NCI-H2227 (cell line): ENCODE data around the gene WDR82.

Experiments
- DNase-seq: peaks from one replicate; lab custom pipeline; 2025; ENCODE audit not compliant: unreplicated experiment; lab: John Stamatoyannopoulos, UW

WDR82 gene

GRCh38 chr3:52238761-52239701, 39.4 kb downstream of the WDR82 start, which contains the start of gene TWF2:
TWF2 (minus strand) TSS chr3:52239158; CDS start chr3:52239016, 142 bp downstream.
- DNase-seq, result peak; percentile 80

DNA sequence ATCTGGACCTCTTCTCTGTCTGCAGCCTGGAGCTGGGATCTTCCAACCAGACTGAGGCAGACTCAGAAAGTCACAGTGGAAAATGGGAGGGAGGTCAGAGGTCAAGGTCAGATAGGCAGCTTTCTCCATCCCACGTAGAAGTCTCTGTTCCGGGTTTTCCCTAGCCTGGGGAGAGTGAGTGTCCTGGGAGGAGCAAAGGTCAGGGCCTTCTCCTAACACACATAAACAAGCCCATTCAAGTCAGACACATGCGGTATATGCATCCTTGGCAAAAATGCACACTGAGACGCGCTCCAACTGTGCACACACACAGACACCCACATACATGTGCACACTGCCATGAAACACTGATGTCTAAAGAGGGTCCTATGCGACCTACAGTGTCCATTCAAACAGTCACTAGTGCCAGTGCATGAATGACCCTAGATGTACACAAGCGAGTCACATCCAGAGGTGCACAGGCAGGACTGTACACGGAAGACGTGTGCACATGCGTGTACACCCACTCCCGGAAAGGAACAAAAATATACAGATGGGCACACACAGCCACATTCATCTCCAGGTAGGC, 40.2 kb downstream of the WDR82 start:
- DNase-seq, result no peak

GRCh38 chr3:52237657-52238172, 40.7 kb downstream of the WDR82 start:
- no peak for DNase-seq

DNA sequence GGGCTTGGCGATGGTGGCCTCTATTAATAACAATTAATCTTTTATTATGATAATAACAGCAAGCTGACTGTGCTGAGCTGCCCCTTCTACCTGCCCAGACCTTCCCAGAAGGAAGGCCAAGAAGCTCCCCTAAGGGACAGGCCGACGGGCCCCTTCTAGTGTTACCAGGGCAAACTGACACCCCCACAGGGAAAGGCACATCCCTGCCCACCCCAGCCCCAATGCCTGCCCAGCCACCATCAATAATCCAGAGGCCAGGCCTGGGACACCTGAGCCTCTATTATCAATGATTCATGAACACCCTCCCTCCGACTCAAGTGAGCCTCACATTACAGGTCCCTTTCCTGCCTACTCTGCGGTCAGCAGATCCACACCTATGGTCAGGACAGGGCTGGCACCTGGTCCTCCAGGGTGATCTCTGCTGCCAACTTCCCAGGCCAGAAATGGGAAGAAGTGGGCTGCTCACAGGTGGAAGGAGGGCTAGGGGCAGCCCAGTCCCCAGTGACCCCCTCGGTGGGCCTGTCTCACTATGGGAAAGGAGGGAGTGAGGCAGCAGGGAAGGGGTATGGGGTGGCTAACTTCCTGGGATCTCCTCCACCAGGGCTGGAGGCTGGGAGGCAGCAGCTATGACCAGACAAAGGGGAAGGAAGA, 41.3 kb downstream of the WDR82 start:
- DNase-seq, result no peak

- no peak for DNase-seq
These were observed 42.0 kb downstream of the WDR82 start for GRCh38 chr3:52236424-52236886.

DNA sequence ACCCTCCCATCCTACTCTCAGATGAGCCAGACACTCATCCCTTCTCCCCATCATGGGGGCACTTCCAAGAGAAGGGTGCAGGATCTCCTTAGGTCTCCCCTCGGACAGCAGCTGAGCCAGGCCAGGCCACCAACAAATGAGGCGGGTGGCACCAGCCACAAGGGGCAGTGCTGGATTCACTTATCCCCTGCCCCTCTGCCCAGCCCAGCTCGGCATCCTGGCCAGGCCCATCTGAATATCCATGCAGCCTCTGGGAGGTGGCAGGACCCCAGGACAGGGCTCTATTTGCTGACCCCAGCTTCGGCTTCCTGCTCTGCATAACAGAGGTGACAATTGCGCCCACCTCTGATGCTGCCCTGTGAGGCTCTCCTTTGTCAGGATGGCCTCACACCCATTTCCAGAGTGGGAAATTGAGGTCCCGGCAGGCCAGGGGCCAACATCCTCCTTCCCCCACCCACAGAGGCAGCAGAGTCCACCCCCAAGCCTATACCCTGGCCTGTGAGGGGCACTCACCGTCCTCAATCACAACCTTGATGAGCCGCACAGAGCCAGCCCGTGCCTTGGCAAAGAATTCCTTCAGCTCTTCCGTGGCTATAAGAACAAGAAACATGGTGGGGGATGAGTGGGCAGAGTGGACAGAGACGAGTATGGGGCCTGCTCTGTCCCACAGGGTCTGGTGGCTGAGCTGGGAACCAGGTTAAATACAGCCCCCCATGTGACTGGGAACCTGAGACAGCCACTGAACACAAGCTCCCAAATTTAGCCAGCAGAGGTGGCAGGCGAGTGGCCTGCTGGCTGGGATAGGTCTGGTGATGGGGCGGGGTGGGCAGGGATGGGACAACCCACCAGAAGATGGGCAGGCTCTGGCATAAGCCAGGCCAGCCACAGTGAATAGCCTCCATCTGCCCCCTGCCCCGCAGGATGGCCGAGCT, 43.7 kb downstream of the WDR82 start:
- no peak for DNase-seq

DNA sequence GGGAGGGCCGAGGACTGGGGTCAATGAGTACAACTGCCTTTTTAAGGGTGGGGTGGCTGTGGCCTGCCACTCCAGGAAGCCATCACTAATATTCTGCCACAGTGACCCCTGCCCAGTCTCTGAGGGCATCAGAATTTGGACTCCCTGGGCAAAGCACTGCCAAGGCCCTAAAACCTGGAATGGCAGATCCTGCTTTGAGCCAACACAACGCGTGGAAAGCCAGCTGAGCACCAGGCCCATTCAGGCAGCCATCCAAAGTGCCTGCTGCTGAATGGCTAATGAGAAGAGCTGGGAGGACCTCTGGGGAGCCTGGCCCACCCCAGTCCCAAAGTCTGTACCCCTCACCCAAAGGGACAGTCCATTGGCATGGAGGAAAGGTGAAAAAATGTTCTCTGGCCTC, 44.5 kb downstream of the WDR82 start:
- DNase-seq, result no peak

DNA sequence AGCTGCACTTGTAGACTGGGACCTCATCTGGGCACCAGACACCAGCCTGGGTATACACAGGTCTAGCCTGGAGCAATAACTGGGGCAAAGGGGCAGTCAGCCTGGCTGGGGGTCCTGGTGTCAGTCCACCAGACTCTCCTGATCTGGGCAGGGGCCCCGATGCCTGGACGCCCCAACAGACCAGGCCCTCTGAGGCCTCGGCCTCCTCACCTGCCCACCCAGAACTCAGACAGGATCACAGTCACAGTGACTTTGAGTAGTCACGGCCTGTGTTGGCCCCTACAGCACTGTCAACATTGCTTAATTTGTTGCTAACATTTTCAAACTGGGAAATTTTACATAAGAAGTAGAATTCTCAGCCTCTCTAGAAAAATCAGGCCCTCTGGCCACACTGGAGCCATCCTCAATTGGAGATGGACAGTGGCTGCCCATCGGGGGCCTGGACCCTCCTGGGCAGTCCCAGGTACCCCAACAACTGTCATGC, 45.3 kb downstream of the WDR82 start:
- no peak for DNase-seq

GRCh38 chr3:52232279-52233107, 46.0 kb downstream of the WDR82 start:
- no peak for DNase-seq

DNA sequence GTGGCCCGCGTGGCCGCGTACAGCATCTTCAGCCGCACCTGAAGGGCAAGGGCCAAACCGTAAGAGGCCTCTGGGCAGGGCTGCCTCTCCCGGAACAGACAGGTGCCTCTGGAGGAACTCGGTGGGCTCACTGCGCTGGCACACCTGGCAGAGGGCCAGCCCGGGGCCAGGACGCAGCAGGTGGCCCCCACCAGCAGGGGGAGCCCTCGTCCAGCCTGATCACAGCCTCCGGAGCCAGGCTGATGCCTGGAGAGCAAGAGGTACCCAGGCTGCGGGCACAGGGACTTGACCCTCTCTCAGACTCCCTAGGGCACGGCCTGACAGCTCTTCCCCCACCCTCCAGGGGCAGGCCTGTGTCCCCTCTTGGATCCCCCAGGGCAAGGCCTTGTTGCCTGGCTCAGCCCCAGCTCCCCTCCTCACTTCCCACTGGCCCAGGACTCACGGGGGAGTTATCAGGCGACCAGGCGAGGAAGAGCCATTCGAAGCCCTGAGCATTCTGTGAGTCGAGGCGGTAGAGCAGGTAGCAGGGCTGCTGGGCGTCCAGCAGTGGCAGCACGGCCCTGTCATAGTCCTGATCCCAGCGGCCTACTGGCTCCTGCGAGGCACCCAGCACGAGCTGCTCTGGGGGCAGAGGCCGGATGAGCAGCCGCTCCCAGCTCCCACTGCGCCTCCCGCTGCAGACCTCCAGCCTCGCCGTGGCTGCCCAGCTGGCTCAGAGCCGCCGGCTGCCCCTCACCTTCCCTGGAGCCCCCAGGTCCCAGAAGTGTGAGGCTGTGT, 46.8 kb downstream of the WDR82 start:
- DNase-seq, result peak; percentile 44

DNA sequence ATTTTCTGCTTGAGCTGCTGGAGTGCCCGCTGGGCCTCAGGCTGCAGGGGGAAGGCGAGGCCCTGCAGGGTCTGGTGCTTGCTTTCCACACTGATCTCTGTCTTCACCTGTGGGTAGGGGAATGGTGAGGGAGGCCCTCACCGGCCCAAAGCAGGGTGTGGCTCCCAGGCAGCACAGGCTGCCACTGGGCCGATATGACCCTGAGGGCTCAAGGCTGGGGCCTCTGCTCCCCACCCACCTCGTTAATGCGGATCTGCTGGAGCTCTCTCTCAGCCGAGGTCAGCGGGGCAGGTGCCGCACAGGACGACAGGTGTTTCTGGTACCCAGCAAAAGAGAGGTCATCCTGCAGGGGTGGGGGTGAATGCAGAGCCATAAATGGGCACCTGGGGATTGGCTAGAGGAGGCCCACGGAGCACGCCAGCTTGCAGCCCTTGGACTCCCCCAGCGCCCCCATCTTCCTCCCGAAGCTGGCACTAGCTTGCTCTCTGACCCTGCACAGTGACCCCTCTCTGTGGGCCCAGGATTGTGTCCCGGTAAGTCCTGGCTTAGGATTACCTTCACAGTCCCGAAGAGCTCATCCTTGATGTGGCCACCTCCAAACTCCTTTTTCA, 47.5 kb downstream of the WDR82 start:
- DNase-seq, result no peak

DNA sequence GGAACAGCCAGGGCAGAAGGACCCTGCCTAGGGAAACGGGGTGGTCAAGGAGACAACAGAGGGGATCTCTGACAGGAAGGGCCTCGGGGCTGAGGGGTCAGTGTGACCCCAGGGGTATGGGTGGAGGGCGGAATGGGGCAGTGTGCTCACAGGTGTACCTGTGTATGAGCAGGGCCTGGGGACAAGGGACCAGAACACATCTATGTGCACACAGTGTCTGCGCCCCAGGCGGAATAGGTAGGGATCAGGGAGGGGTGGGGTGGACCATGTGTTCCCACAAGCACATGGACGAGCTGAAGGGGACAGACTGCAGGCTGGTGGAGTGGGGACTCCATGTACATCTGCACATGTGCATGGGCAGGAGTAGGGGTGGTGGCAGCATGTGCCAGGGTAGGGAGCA, 48.0 kb downstream of the WDR82 start:
- DNase-seq, result no peak

- no peak for DNase-seq
These were observed 48.8 kb downstream of the WDR82 start for GRCh38 chr3:52229656-52230055.

DNA sequence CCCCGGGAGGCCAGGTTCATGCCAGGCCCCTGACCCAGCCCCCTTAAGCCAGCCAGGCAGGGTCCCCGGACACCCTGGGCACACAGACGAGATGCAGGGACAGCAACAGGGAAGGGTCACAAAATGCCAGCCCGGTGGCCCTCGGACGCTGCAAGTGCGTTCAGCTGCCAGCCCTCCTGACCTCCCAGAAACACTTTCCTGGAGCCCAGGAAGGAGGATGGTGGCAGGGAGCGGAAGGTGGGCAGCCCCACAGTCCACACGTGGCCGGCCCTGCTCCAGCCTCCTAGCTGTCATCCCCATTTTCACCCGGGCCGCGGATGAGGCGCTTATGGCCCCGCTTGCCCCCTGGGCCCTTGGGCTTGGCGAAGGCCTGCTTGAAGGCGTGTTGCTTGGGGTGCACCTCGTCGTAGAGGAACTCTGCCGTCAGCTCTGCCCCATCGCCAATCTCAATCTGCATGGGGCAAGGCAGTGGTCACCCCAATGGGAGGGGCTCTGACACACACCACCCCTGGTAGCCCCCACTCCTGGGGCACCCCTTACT, 49.6 kb downstream of the WDR82 start:
- no peak for DNase-seq

- no peak for DNase-seq
These were observed 50.2 kb downstream of the WDR82 start for GRCh38 chr3:52228266-52228665.

- DNase-seq, result no peak
These were observed 50.7 kb downstream of the WDR82 start for GRCh38 chr3:52227766-52228165.

GRCh38 chr3:52227117-52227516, 51.3 kb downstream of the WDR82 start:
- DNase-seq, result no peak

DNA sequence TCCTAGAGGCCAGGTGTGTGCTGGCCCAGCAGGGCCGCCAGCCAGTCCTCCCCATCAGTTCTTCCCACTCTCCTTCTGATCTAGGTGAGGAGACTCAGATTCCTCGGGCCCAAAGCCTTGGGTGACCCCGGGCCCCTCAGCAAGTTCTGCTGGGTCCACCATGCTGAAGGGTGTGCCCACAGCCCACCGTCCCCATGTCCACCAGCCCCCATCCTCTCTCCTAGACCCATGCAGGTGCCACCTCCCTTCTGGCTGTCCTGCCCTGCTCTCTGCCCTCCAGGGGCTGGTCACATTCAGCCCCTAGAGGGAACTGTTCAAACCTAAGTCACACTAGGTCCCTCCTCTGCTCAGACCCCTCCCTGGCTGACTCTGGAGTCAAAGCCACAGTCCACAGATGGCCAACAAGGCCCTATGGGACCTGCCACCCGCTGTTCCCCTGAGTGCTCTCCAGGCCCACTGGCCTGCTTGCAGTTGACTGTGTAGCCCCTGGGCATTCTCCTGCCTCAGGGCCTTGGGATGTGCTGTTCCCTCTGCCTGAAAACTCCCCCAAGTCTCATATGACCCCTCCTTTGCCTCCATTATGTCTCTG, 52.1 kb downstream of the WDR82 start:
- DNase-seq, result no peak
